ENCODE measurements around the gene ZC3H12D. TPM values are rescaled to one million over a fixed set of nuclear protein-coding genes. Genes with fewer than 3 reads are reported as not detected.

The ZC3H12D gene
- total and polyA plus RNA-seq, 9 of the 15 experiments (the other 6 are each of a cell fraction or from before 2014, with no cell fraction given): 0.04 to 0.27 (median 0.05) TPM; not detected in 3

- Histone ChIP-seq H3K36me3 (ENCODE audit: control insufficient read depth, insufficient read depth, low read length) (peaks cover 25% of the 10 kb centered on the region), H3K4me2 (ENCODE audit: insufficient read depth, low read length) (no peak overlapping the region), H3K9me1 (ENCODE audit: control insufficient read depth, insufficient read depth, low read length) (no peaks in the 10 kb centered on the region), H3K9me3 (replicated peaks; ENCODE audit: control insufficient read depth, insufficient read depth, low read depth, low read length) (no peaks in the 10 kb centered on the region), H3K27ac (ENCODE audit: extremely low read depth, low read depth, low read length) (no peak overlapping the region), H3K4me3 (no peak overlapping the region), H4K20me1 (replicated peaks; ENCODE audit: control insufficient read depth, insufficient read depth, low read length) (no peaks in the 10 kb centered on the region), H2AFZ (ENCODE audit: low read depth, low read length) (no peak overlapping the region), H3K79me2 (ENCODE audit: control insufficient read depth, insufficient read depth, low read length) (no peaks in the 10 kb centered on the region), H3K27me3 (ENCODE audit: control insufficient read depth in 2 of 2, insufficient read depth in 2 of 2, low read length in 2 of 2) (no peaks in the 10 kb centered on the region), H3K9ac (ENCODE audit: insufficient read depth in 1 of 2, low read depth in 2 of 2, low read length in 2 of 2) (no peak overlapping the region), H3K4me1 (replicated peaks in 1 of 2; ENCODE audit: control insufficient read depth in 2 of 2, insufficient read depth in 2 of 2, low read length in 2 of 2) (peaks cover 0 to 6% of the 10 kb centered on the region in 2 experiments; a peak in 2 of 5 replicates)
- POLR2A ChIA-PET: interaction anchor here (0.7 to 1.4 kb wide), 3 partner anchors 8 to 887 kb away, joined by 3 to 5 read pairs (median 4); no protein-coding TSS in a partner anchor
- CTCF ChIA-PET (ENCODE audit: low intra/inter-chr PET ratio): no interaction called here
- TF ChIP-seq FOXA1 (IDR thresholded peaks at IDR 0.05; ENCODE audit: borderline replicate concordance) (no peak), HINFP (tag; conservative IDR thresholded peaks at IDR 0.05; ENCODE audit: low read depth) (no peak), GTF2F1 (IDR thresholded peaks at IDR 0.05; ENCODE audit: low read depth, low read length) (no peak), ZNF766 (CRISPR knock-in tag; conservative IDR thresholded peaks at IDR 0.05) (no peak), STAT5B (CRISPR knock-in tag; IDR thresholded peaks at IDR 0.05) (no peak), SMARCC2 (IDR thresholded peaks at IDR 0.05; ENCODE audit: low read depth) (no peak), FOS (IDR thresholded peaks at IDR 0.05; ENCODE audit: extremely low read depth, insufficient read length) (no peak), CHD4 (IDR thresholded peaks at IDR 0.05; ENCODE audit: insufficient read depth, insufficient replicate concordance, low read depth, low read length, poor library complexity, severe bottlenecking) (no peak), ZBTB26 (CRISPR knock-in tag; IDR thresholded peaks at IDR 0.05) (no peak), MLX (CRISPR knock-in tag; conservative IDR thresholded peaks at IDR 0.05) (no peak), ZNF121 (CRISPR knock-in tag; conservative IDR thresholded peaks at IDR 0.05) (no peak), DDX20 (tag; IDR thresholded peaks at IDR 0.05; ENCODE audit: low read depth) (no peak)
- intact Hi-C loops (cut with micrococcal nuclease) (no loop called here), in situ Hi-C loops (cut with MboI) (no loop called here)
- DNase-seq (ENCODE audit: extremely low read depth in 1 of 4, low spot score in 3 of 4): no peak
- no peak for FAIRE-seq
- no TSS peak for BruUV-seq (replicated peaks)
- ATAC-seq: no peak
- WGBS (ENCODE audit: insufficient coverage, low coverage, missing lambda C conversion rate): 48% methylated on average over 3 of the region's 3 CpGs
Observed at GRCh38 chr6:149508485-149508884, 23.7 kb upstream of the ZC3H12D start.

Measured in K562 (cell line).